ENCODE results near the gene KCTD7. TPM values are rescaled to one million over a fixed set of nuclear protein-coding genes. Genes with fewer than 3 reads are reported as not detected.
A peak's percentile ranks its signal among the peaks of the same experiment; 100 is the strongest.
"Not testable (repeated sequence)": the region's sequence is repeated elsewhere in the genome, so short reads cannot be mapped to it uniquely, and the experiment has no call there.

KCTD7 gene
- total RNA-seq (10.1 TPM), polyA plus RNA-seq (ENCODE audit: insufficient read depth in 1 of 8, insufficient read length in 8 of 8, low replicate concordance in 1 of 8) (10 to 100 TPM; 16.7 to 19.1 (median 18.4) TPM)
- long read RNA-seq, donor 1, full-length matches to known transcripts = 3 of 3 reads
- long read RNA-seq, donor 1, partial matches to known transcripts = 0 of 3 reads
- long read RNA-seq, donor 1, other reads (novel, unspliced or antisense) = 0 of 3 reads
- long read RNA-seq, donor 2, full-length matches to known transcripts = 1 of 1 reads
- long read RNA-seq, donor 2, partial matches to known transcripts = 0 of 1 reads
- long read RNA-seq, donor 2, other reads (novel, unspliced or antisense) = 0 of 1 reads
- long read RNA-seq, donor 3, full-length matches to known transcripts = 9 of 9 reads
- long read RNA-seq, donor 3, partial matches to known transcripts = 0 of 9 reads
- long read RNA-seq, donor 3, other reads (novel, unspliced or antisense) = 0 of 9 reads
- long read RNA-seq, donor 4 = 0 reads
- long read RNA-seq, donor 5, full-length matches to known transcripts = 14 of 14 reads
- long read RNA-seq, donor 5, partial matches to known transcripts = 0 of 14 reads
- long read RNA-seq, donor 5, other reads (novel, unspliced or antisense) = 0 of 14 reads
- long read RNA-seq, donor 6, full-length matches to known transcripts = 4 of 4 reads
- long read RNA-seq, donor 6, partial matches to known transcripts = 0 of 4 reads
- long read RNA-seq, donor 6, other reads (novel, unspliced or antisense) = 0 of 4 reads
- long read RNA-seq, donor 7, full-length matches to known transcripts = 2 of 2 reads
- long read RNA-seq, donor 7, partial matches to known transcripts = 0 of 2 reads
- long read RNA-seq, donor 7, other reads (novel, unspliced or antisense) = 0 of 2 reads
- long read RNA-seq, donor 8, full-length matches to known transcripts = 2 of 2 reads
- long read RNA-seq, donor 8, partial matches to known transcripts = 0 of 2 reads
- long read RNA-seq, donor 8, other reads (novel, unspliced or antisense) = 0 of 2 reads
- long read RNA-seq, donor 9, full-length matches to known transcripts = 5 of 5 reads
- long read RNA-seq, donor 9, partial matches to known transcripts = 0 of 5 reads
- long read RNA-seq, donor 9, other reads (novel, unspliced or antisense) = 0 of 5 reads
- long read RNA-seq, donor 10, full-length matches to known transcripts = 3 of 3 reads
- long read RNA-seq, donor 10, partial matches to known transcripts = 0 of 3 reads
- long read RNA-seq, donor 10, other reads (novel, unspliced or antisense) = 0 of 3 reads
- long read RNA-seq, donor 11, full-length matches to known transcripts = 4 of 4 reads
- long read RNA-seq, donor 11, partial matches to known transcripts = 0 of 4 reads
- long read RNA-seq, donor 11, other reads (novel, unspliced or antisense) = 0 of 4 reads

- Histone ChIP-seq H3K4me1 (ENCODE audit: control insufficient read depth, insufficient read depth, low read length) (peaks cover 15% of the 10 kb centered on the region), H3K9me3 (replicated peaks; ENCODE audit: control insufficient read depth, low read depth, low read length) (no peaks in the 10 kb centered on the region), H3K36me3 (ENCODE audit: control insufficient read depth, insufficient read depth, low read length) (peaks cover 4% of the 10 kb centered on the region), H3K4me3 (ENCODE audit: low read length) (peak within 1 kb of the TSS; percentile 87), H3K27ac (ENCODE audit: low read length) (peak within 1 kb of the TSS; percentile 99), H3K27me3 (ENCODE audit: control insufficient read depth, insufficient read depth, low read length) (no peaks in the 10 kb centered on the region)
- peak; percentile 99 for DNase-seq
- WGBS (ENCODE audit: insufficient coverage) = under 1% methylated on average over 74 of the region's 93 CpGs
Observed at GRCh38 chr7:66628361-66629221, at the start of gene KCTD7. Gene KCTD7, plus strand, starts transcription at chr7:66628881. Its CDS starts 184 bp downstream, at chr7:66629065.

- H3K9me3 ChIP-seq (replicated peaks; ENCODE audit: control insufficient read depth, low read depth, low read length); DNase-seq; H3K27ac ChIP-seq (ENCODE audit: low read length); H3K4me1 ChIP-seq (ENCODE audit: control insufficient read depth, insufficient read depth, low read length); H3K27me3 ChIP-seq (ENCODE audit: control insufficient read depth, insufficient read depth, low read length); H3K4me3 ChIP-seq (ENCODE audit: low read length): not testable (repeated sequence)
- peaks cover 15% of the 10 kb centered on the region for H3K36me3 ChIP-seq (ENCODE audit: control insufficient read depth, insufficient read depth, low read length)
- no CpG with 5 or more reads among the region's 1 CpG for WGBS (ENCODE audit: insufficient coverage)
Observed at GRCh38 chr7:66580380-66580779, 48.3 kb upstream of the KCTD7 start.

- H3K9me3 ChIP-seq (replicated peaks; ENCODE audit: control insufficient read depth, low read depth, low read length); DNase-seq; H3K4me3 ChIP-seq (ENCODE audit: low read length); H3K27ac ChIP-seq (ENCODE audit: low read length); H3K4me1 ChIP-seq (ENCODE audit: control insufficient read depth, insufficient read depth, low read length); H3K27me3 ChIP-seq (ENCODE audit: control insufficient read depth, insufficient read depth, low read length): not testable (repeated sequence)
- WGBS (ENCODE audit: insufficient coverage) = no CpG with 5 or more reads among the region's 4 CpGs
- peaks cover 15% of the 10 kb centered on the region for H3K36me3 ChIP-seq (ENCODE audit: control insufficient read depth, insufficient read depth, low read length)
Observed at GRCh38 chr7:66582816-66583489, 45.7 kb upstream of the KCTD7 start.

DNA sequence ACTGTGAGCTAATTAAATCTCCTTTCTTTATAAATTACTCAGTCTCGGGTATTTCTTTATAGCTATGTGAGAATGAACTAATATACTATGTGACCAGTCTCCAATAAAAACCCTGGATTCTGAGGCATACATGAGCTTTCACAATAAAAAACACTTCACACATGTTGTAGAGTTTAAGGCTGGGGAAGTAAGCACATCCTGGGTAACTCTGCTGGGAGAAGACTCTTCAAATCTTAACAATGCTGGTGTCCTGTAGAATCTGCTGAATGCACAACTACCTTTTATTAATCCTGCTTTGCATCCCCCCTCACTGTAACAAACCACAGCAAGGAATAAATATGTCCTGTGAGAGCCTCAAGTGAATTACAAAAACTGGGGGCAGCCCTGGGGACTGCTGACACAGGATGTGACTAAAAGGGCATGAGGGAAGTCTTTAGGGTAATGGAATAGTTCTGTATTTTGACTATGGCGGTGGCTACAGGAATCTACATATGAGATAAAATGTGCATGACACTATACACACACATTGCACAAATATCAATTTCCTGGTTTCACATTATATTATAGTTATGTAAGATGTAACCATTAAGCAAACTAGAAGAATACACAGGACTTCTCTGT lies 45.1 kb upstream of the KCTD7 start:
- Histone ChIP-seq H3K27ac (ENCODE audit: low read length) (no peak overlapping the region), H3K4me3 (ENCODE audit: low read length) (no peak overlapping the region), H3K9me3 (replicated peaks; ENCODE audit: control insufficient read depth, low read depth, low read length) (no peaks in the 10 kb centered on the region), H3K36me3 (ENCODE audit: control insufficient read depth, insufficient read depth, low read length) (peaks cover 15% of the 10 kb centered on the region), H3K27me3 (ENCODE audit: control insufficient read depth, insufficient read depth, low read length) (no peaks in the 10 kb centered on the region), H3K4me1 (ENCODE audit: control insufficient read depth, insufficient read depth, low read length) (no peaks in the 10 kb centered on the region)
- no CpG with 5 or more reads among the region's 2 CpGs for WGBS (ENCODE audit: insufficient coverage)
- DNase-seq = no peak

- H3K27me3 ChIP-seq (ENCODE audit: control insufficient read depth, insufficient read depth, low read length) = no peaks in the 10 kb centered on the region
- peaks cover 10% of the 10 kb centered on the region for H3K36me3 ChIP-seq (ENCODE audit: control insufficient read depth, insufficient read depth, low read length)
- no peak overlapping the region for H3K27ac ChIP-seq (ENCODE audit: low read length)
- H3K9me3 ChIP-seq (replicated peaks; ENCODE audit: control insufficient read depth, low read depth, low read length) = no peaks in the 10 kb centered on the region
- H3K4me3 ChIP-seq (ENCODE audit: low read length) = no peak overlapping the region
- peaks cover 11% of the 10 kb centered on the region for H3K4me1 ChIP-seq (ENCODE audit: control insufficient read depth, insufficient read depth, low read length)
- no peak for DNase-seq
- 82% methylated on average over 1 of the region's 1 CpG for WGBS (ENCODE audit: insufficient coverage)
Observed at GRCh38 chr7:66586181-66586580, 42.5 kb upstream of the KCTD7 start.

GRCh38 chr7:66588226-66588625 lies 40.5 kb upstream of the KCTD7 start:
- H3K4me3 ChIP-seq (ENCODE audit: low read length); H3K27ac ChIP-seq (ENCODE audit: low read length); DNase-seq; H3K36me3 ChIP-seq (ENCODE audit: control insufficient read depth, insufficient read depth, low read length); H3K9me3 ChIP-seq (replicated peaks; ENCODE audit: control insufficient read depth, low read depth, low read length); H3K27me3 ChIP-seq (ENCODE audit: control insufficient read depth, insufficient read depth, low read length): not testable (repeated sequence)
- peaks cover 14% of the 10 kb centered on the region for H3K4me1 ChIP-seq (ENCODE audit: control insufficient read depth, insufficient read depth, low read length)
- WGBS (ENCODE audit: insufficient coverage) = no CpG with 5 or more reads among the region's 1 CpG

DNA sequence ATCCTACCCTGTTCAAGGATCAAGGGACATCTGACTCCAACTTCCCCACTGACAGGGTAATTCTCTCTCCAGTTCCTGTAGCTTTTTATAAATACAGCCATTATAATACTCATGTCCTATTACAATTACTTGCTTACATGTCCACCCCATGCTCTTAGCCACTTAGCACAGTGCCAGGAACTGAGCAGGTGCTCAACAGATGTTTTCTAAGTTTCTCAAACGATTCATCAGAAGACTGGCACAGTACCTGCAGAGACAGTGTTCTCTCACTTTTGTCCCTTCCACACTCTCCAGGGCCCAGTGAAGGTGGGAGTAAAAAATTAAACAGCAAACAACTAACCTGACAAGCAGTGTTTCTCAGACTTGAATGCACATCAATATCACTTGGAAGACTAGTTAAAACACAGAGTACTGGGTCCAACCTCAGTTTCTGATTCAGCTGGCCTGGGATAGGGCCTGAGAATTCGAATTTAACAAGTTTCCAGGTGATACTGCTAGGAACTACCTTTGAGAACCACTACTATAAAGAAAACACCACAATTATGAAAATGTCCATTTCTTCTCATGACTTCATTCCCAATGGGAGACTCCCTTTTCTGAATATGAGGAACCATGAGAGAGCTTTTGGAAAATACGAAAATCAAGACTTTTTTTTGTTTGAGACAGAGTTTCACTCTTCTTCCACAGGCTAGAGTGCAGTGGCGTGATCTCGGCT lies 39.7 kb upstream of the KCTD7 start:
- DNase-seq; H3K4me3 ChIP-seq (ENCODE audit: low read length); H3K27ac ChIP-seq (ENCODE audit: low read length); H3K36me3 ChIP-seq (ENCODE audit: control insufficient read depth, insufficient read depth, low read length); H3K27me3 ChIP-seq (ENCODE audit: control insufficient read depth, insufficient read depth, low read length); H3K9me3 ChIP-seq (replicated peaks; ENCODE audit: control insufficient read depth, low read depth, low read length): not testable (repeated sequence)
- peaks cover 14% of the 10 kb centered on the region for H3K4me1 ChIP-seq (ENCODE audit: control insufficient read depth, insufficient read depth, low read length)
- WGBS (ENCODE audit: insufficient coverage) = 82% methylated on average over 3 of the region's 5 CpGs

GRCh38 chr7:66590302-66591057 lies 38.2 kb upstream of the KCTD7 start:
- WGBS (ENCODE audit: insufficient coverage) = 63% methylated on average over 5 of the region's 11 CpGs
- H3K4me3 ChIP-seq (ENCODE audit: low read length); H3K36me3 ChIP-seq (ENCODE audit: control insufficient read depth, insufficient read depth, low read length); DNase-seq; H3K9me3 ChIP-seq (replicated peaks; ENCODE audit: control insufficient read depth, low read depth, low read length); H3K27me3 ChIP-seq (ENCODE audit: control insufficient read depth, insufficient read depth, low read length); H3K27ac ChIP-seq (ENCODE audit: low read length): not testable (repeated sequence)
- H3K4me1 ChIP-seq (ENCODE audit: control insufficient read depth, insufficient read depth, low read length) = peaks cover 14% of the 10 kb centered on the region

All from muscle of leg (tissue), 16 donors.